NCI-H2227 (cell line): Measurements from ENCODE around the gene ABR.

Experiments
- DNase-seq: peaks from one replicate; lab custom pipeline; 2025; ENCODE audit not compliant: unreplicated experiment; lab: John Stamatoyannopoulos, UW

ABR gene

GRCh38 chr17:1179818-1180742 is at the start of gene ABR:
Gene ABR (minus strand): TSS chr17:1179981. CDS start chr17:1179727, 254 bp downstream.
- DNase-seq: peak; percentile 47

- DNase-seq: peak; percentile 26
Measured at GRCh38 chr17:1229349-1229899, 49.6 kb upstream of the ABR start.

- DNase-seq: no peak
Measured at GRCh38 chr17:1228781-1229348, 49.1 kb upstream of the ABR start.

- peak; percentile 23 for DNase-seq
Measured at GRCh38 chr17:1227917-1228780, 48.4 kb upstream of the ABR start.

GRCh38 chr17:1227365-1227764 is 47.6 kb upstream of the ABR start:
- no peak for DNase-seq

GRCh38 chr17:1226308-1226707 is 46.5 kb upstream of the ABR start:
- DNase-seq: no peak

- DNase-seq: no peak
Measured at GRCh38 chr17:1224330-1224729, 44.5 kb upstream of the ABR start.

- DNase-seq: no peak
Measured at GRCh38 chr17:1223662-1224061, 43.9 kb upstream of the ABR start.

- no peak for DNase-seq
Measured at GRCh38 chr17:1222321-1222720, 42.5 kb upstream of the ABR start.

GRCh38 chr17:1221209-1221608 is 41.4 kb upstream of the ABR start:
- DNase-seq: no peak

- DNase-seq: no peak
Measured at GRCh38 chr17:1220346-1220745, 40.6 kb upstream of the ABR start.

GRCh38 chr17:1217089-1217385 is 37.3 kb upstream of the ABR start:
- no peak for DNase-seq

GRCh38 chr17:1216217-1217088 is 36.7 kb upstream of the ABR start:
- DNase-seq: peak; percentile 34

GRCh38 chr17:1212946-1213345 is 33.2 kb upstream of the ABR start:
- DNase-seq: no peak

GRCh38 chr17:1211287-1211686 is 31.5 kb upstream of the ABR start:
- no peak for DNase-seq

GRCh38 chr17:1208966-1209365 is 29.2 kb upstream of the ABR start:
- DNase-seq: no peak

- DNase-seq: no peak
Measured at GRCh38 chr17:1206026-1206777, 26.4 kb upstream of the ABR start.

- DNase-seq: no peak
Measured at GRCh38 chr17:1203967-1204291, 24.1 kb upstream of the ABR start.

GRCh38 chr17:1203111-1203966 is 23.6 kb upstream of the ABR start:
- DNase-seq: no peak
